Ovary (tissue), 9 donors: ENCODE measurements around the gene RHOV. TPM values are rescaled to one million over a fixed set of nuclear protein-coding genes. Genes with fewer than 3 reads are reported as not detected.

Experiments
- DNase-seq, 5 donors: peaks; one replicate each; pipeline ENCODE4 v3.0.0-alpha.2; 2019 to 2020
- H3K27ac ChIP-seq, 2 donors: fragments of 200-600 bp; one replicate each; pipeline versions ENCODE4 v1.5.1 to v1.8.0; 2019 to 2022
- H3K27me3 ChIP-seq: fragments of 200-600 bp; one replicate; pipeline ENCODE4 v1.8.0; 2022
- H3K36me3 ChIP-seq: fragments of 200-600 bp; sonication (generic); one replicate; pipeline ENCODE4 v1.5.1; 2019
- H3K4me1 ChIP-seq: one replicate; pipeline ENCODE4 v1.8.1; 2013; ENCODE audit warnings: mild to moderate bottlenecking, moderate library complexity; ENCODE audit not compliant: insufficient read depth
- H3K4me3 ChIP-seq: fragments of 200-600 bp; sonication (generic); one replicate; pipeline ENCODE4 v1.5.1; 2017
- H3K9me3 ChIP-seq, 2 donors: fragments of 200-600 bp in 1 of 2; sonication (generic) in 1 of 2; one replicate each; pipeline versions ENCODE4 v1.5.1 to v1.8.1; 2013 to 2019; ENCODE audit warnings: mild to moderate bottlenecking in 1 of 2, moderate library complexity in 1 of 2
- CTCF ChIP-seq, 3 donors: fragments of 450-650 bp in 2 of 3; fragments of 200-600 bp in 1 of 3; IDR thresholded peaks; one replicate each; pipeline versions ENCODE4 v1.5.1 to v1.8.0; 2016 to 2022; ENCODE audit warnings: antibody characterized with exemption in 3 of 3, mild to moderate bottlenecking in 1 of 3
- EP300 ChIP-seq: sonication (generic); formaldehyde crosslinking; IDR thresholded peaks from one replicate; pipeline ENCODE4 v1.6.1; 2017; ENCODE audit warnings: antibody characterized with exemption
- POLR2A ChIP-seq: fragments of 450-650 bp; IDR thresholded peaks from one replicate; pipeline ENCODE4 v1.6.1; 2017; ENCODE audit warnings: antibody characterized with exemption, mild to moderate bottlenecking, moderate library complexity
- WGBS, 3 donors: extraction: QIAGEN DNeasy Blood & Tissue Kit in 1 of 3; methylation state at CpG; one replicate each; pipeline versions ENCODE4 v1.1.5 to v1.1.7; 2013 to 2017; 5-methylcytosine and 5-hydroxymethylcytosine counted together
- intact Hi-C, 4 donors: fragments of 100-400 bp; cut with DNase I; formaldehyde crosslinking; loops; one replicate each; pipeline versions ENCODE4 v1.11.0 to v1.15.1; 2022 to 2023
- polyA plus RNA-seq, 2 donors: library from polyadenylated mRNA; stranded (reverse); fragments of 200-250 nt in 1 of 2; fragments of 350-450 nt in 1 of 2; fragmentation: Illumina TruSeq in 1 of 2; extraction: RNeasy Lipid Tissue Mini Kit (QIAGEN cat#74804) in 1 of 2; gene quantifications; one replicate each; pipeline ENCODE4 v1.2.3, GENCODE V29; 2013 to 2014
- small RNA-seq: library from RNA; depleted of rRNA; stranded (forward); fragments of <200 nt; gene quantifications from one replicate; pipeline ENCODE3, GENCODE V24; 2016
- total RNA-seq, 7 donors: library from RNA; depleted of rRNA in 2 of 7; stranded (reverse); fragments of >200 nt in 2 of 7; fragmentation: NEBNext Ultra II Directional in 3 of 7; extraction: Animal tissue kit (Norgen Biotek cat#: 25700) in 3 of 7; gene quantifications; one replicate each; pipeline versions ENCODE4 v1.1.0 to v1.2.4, GENCODE V29; 2016 to 2023
- donor health status: DM: no; HTN: no; CAD: no; lungs with moderate emphysema.
- donor health status: DM: no; HTN: no; CAD: no.
- donor health status: Bipolar disorder and iron deficiency.
- donor health status: DM: yes; HTN: yes; CAD: no.
- donor health status: DM: no; HTN: no; CAD: no.
- donor health status: DM: yes; HTN: yes; CAD: no.

Gene RHOV
- total and polyA plus RNA-seq, 9 donors = 0.07 to 3.4 (median 0.26) TPM; not detected in 3

- Histone ChIP-seq H3K9me3 (no peaks in the 10 kb centered on the region), H3K27ac (no peak overlapping the region), H3K4me1 (no peaks in the 10 kb centered on the region), H3K36me3 (no peaks in the 10 kb centered on the region), H3K27me3 (no peaks in the 10 kb centered on the region), H3K4me3 (no peak overlapping the region)
- intact Hi-C loops = no loop called here
- 89 to 92% (median 91%) methylated on average over 1 of the region's 1 CpG for WGBS, 3 donors
- DNase-seq = no peak
- TF ChIP-seq POLR2A = no peak
- TF ChIP-seq EP300 = no peak
- no peak for TF ChIP-seq CTCF (IDR thresholded peaks at IDR 0.05)
Measured at GRCh38 chr15:40823572-40824343, 50.3 kb downstream of the RHOV start.

Small RNA genes within 50 kb of the gene (small RNA-seq; reads per million reads assigned to genes)
- gene AC025166.1 = not detected

Other genes starting within 250 kb of the RHOV start
- gene RAD51, start 179.1 kb downstream of the RHOV start, total RNA-seq = 1 to 10 TPM in 1 of 7 donors, under 1 TPM in 3, not detected in 3; 0.41 to 2.5 (median 0.52) TPM
- gene RAD51, start 179.1 kb downstream of the RHOV start, polyA plus RNA-seq = 1 to 10 TPM in 1 of 2 donors, under 1 TPM in 1; 0.85 to 1.8 TPM
- 10 to 100 TPM; 19.2 to 35.6 (median 25.4) TPM for gene RMDN3, start 119.0 kb downstream of the RHOV start, total RNA-seq
- gene RMDN3, start 119.0 kb downstream of the RHOV start, polyA plus RNA-seq = 10 to 100 TPM; 21.6 to 23.5 TPM
- gene GCHFR, start 110.2 kb downstream of the RHOV start, total RNA-seq = 10 to 100 TPM; 16.1 to 40.1 (median 20.8) TPM
- 10 to 100 TPM in 1 of 2 donors, 1 to 10 TPM in 1; 2.8 to 26.1 TPM for gene GCHFR, start 110.2 kb downstream of the RHOV start, polyA plus RNA-seq
- gene C15orf62, start 104.3 kb downstream of the RHOV start, total RNA-seq = 1 to 10 TPM in 1 of 7 donors, under 1 TPM in 6; 0.41 to 1.2 (median 0.69) TPM
- under 1 TPM; 0.33 to 0.52 TPM for gene C15orf62, start 104.3 kb downstream of the RHOV start, polyA plus RNA-seq
- gene ZFYVE19, start 67.1 kb downstream of the RHOV start, total RNA-seq = 10 to 100 TPM; 15.9 to 31.0 (median 17.4) TPM
- gene ZFYVE19, start 67.1 kb downstream of the RHOV start, polyA plus RNA-seq = 10 to 100 TPM; 14.7 to 19.1 TPM
- 10 to 100 TPM; 10.5 to 39.1 (median 31.7) TPM for gene DNAJC17, start 66.8 kb downstream of the RHOV start, total RNA-seq
- 10 to 100 TPM; 26.9 to 57.9 TPM for gene DNAJC17, start 66.8 kb downstream of the RHOV start, polyA plus RNA-seq
- gene PPP1R14D, start 45.5 kb downstream of the RHOV start, total RNA-seq = under 1 TPM in 1 of 7 donors, not detected in 6; 0.95 TPM
- not detected for gene PPP1R14D, start 45.5 kb downstream of the RHOV start, polyA plus RNA-seq
- 100 to 1,000 TPM in 1 of 7 donors, 10 to 100 TPM in 2, 1 to 10 TPM in 3, under 1 TPM in 1; 0.76 to 131 (median 7.4) TPM for gene SPINT1, start 30.2 kb downstream of the RHOV start, total RNA-seq
- gene SPINT1, start 30.2 kb downstream of the RHOV start, polyA plus RNA-seq = 1 to 10 TPM; 1.6 to 2.0 TPM
- 10 to 100 TPM; 12.3 to 26.3 (median 21.8) TPM for gene VPS18, start 20.2 kb upstream of the RHOV start, total RNA-seq
- 1 to 10 TPM; 8.0 to 8.2 TPM for gene VPS18, start 20.2 kb upstream of the RHOV start, polyA plus RNA-seq
- 10 to 100 TPM in 1 of 7 donors, 1 to 10 TPM in 6; 2.6 to 10.7 (median 7.9) TPM for gene DLL4, start 55.1 kb upstream of the RHOV start, total RNA-seq
- gene DLL4, start 55.1 kb upstream of the RHOV start, polyA plus RNA-seq = 10 to 100 TPM in 1 of 2 donors, 1 to 10 TPM in 1; 4.1 to 15.7 TPM
- 100 to 1,000 TPM in 1 of 7 donors, 10 to 100 TPM in 2, 1 to 10 TPM in 2, under 1 TPM in 2; 0.50 to 146 (median 2.6) TPM for gene CHAC1, start 79.2 kb upstream of the RHOV start, total RNA-seq
- 1 to 10 TPM in 1 of 2 donors, under 1 TPM in 1; 0.18 to 1.0 TPM for gene CHAC1, start 79.2 kb upstream of the RHOV start, polyA plus RNA-seq
- 10 to 100 TPM; 12.0 to 36.0 (median 21.4) TPM for gene INO80, start 242.0 kb upstream of the RHOV start, total RNA-seq
- 10 to 100 TPM; 14.5 to 15.2 TPM for gene INO80, start 242.0 kb upstream of the RHOV start, polyA plus RNA-seq